Heart left ventricle (tissue), 16 donors: Measurements from ENCODE around the gene OPHN1. TPM values are rescaled to one million over a fixed set of nuclear protein-coding genes. Genes with fewer than 3 reads are reported as not detected.

Experiments used
- ATAC-seq, 4 donors: fragments of 200-7000 bp; cut with Tn5 transposase; one replicate each; pipeline ENCODE4 v1.9.1; 2020 to 2022; ENCODE audit warnings: moderate library complexity in 4 of 4, mild to moderate bottlenecking in 3 of 4, moderate number of reproducible peaks in 1 of 4
- DNase-seq, 5 donors: peaks; one replicate each; pipeline ENCODE4 v3.0.0-alpha.2; 2020
- H3K27ac ChIP-seq, 12 donors: fragments of 200-600 bp; sonication (generic) in 4 of 12; one replicate each; pipeline versions ENCODE4 v1.5.0 to v1.8.0; 2016 to 2022; ENCODE audit warnings: mild to moderate bottlenecking in 2 of 12
- H3K27me3 ChIP-seq, 9 donors: fragments of 200-600 bp; sonication (generic) in 2 of 9; one replicate each; pipeline versions ENCODE4 v1.5.1 to v1.8.0; 2016 to 2022; ENCODE audit warnings: mild to moderate bottlenecking in 3 of 9
- H3K36me3 ChIP-seq, 9 donors: fragments of 200-600 bp; sonication (generic) in 2 of 9; one replicate each; pipeline versions ENCODE4 v1.5.0 to v1.8.0; 2018 to 2022; ENCODE audit warnings: mild to moderate bottlenecking in 2 of 9
- H3K4me1 ChIP-seq, 12 donors: fragments of 200-600 bp; sonication (generic) in 4 of 12; one replicate each; pipeline versions ENCODE4 v1.5.0 to v1.8.0; 2016 to 2022; ENCODE audit warnings: mild to moderate bottlenecking in 3 of 12
- H3K4me3 ChIP-seq, 12 donors: fragments of 200-600 bp; sonication (generic) in 4 of 12; one replicate each; pipeline versions ENCODE4 v1.5.0 to v1.8.0; 2017 to 2022; ENCODE audit warnings: mild to moderate bottlenecking in 9 of 12, moderate library complexity in 4 of 12
- H3K9me3 ChIP-seq, 12 donors: fragments of 200-600 bp; sonication (generic) in 4 of 12; one replicate each; pipeline versions ENCODE4 v1.5.0 to v1.8.0; 2016 to 2022; ENCODE audit warnings: mild to moderate bottlenecking in 1 of 12
- CTCF ChIP-seq, 12 donors: fragments of 200-600 bp; sonication (generic) in 4 of 12; IDR thresholded peaks; one replicate each; pipeline versions ENCODE4 v1.5.0 to v1.8.0; 2018 to 2022; ENCODE audit warnings: antibody characterized with exemption in 12 of 12, mild to moderate bottlenecking in 5 of 12
- POLR2A ChIP-seq, 2 donors: fragments of 450-650 bp; IDR thresholded peaks; one replicate each; pipeline ENCODE4 v1.6.1; 2017; ENCODE audit warnings: antibody characterized with exemption in 2 of 2, mild to moderate bottlenecking in 2 of 2, moderate library complexity in 2 of 2
- WGBS, 4 donors: extraction: QIAGEN DNeasy Blood & Tissue Kit in 2 of 4; methylation state at CpG; one replicate each; pipeline versions ENCODE4 v1.1.5 to v1.1.7; 2013 to 2018; 5-methylcytosine and 5-hydroxymethylcytosine counted together
- intact Hi-C, 10 donors: fragments of 100-400 bp; cut with DNase I; formaldehyde crosslinking; loops; one replicate each; pipeline versions ENCODE4 v1.11.1 to v1.14.2; 2022
- polyA plus RNA-seq, 2 donors: library from polyadenylated mRNA; stranded (reverse); fragments of 200-250 nt; gene quantifications; one replicate each; pipeline ENCODE4 v1.2.3, GENCODE V29; 2013
- total RNA-seq, 9 donors: library from RNA; depleted of rRNA in 2 of 9; stranded (reverse); fragments of >200 nt in 2 of 9; fragmentation: NEBNext Ultra II Directional in 3 of 9; extraction: Animal tissue kit (Norgen Biotek cat#: 25700) in 3 of 9; gene quantifications; one replicate each; pipeline versions ENCODE4 v1.1.0 to v1.2.4, GENCODE V29; 2016 to 2023
- donor health status: ischemic (EF 13 %, LVEDD 7.1; RV severe dilation, severe dysfunction).
- donor health status: healthy with polysubstance abuse.
- donor health status: DM: no; HTN: yes; CAD: no.
- donor health status: DM: no; HTN: no; CAD: no.
- donor health status: ischemic (EF 25% LVEDD 6.9; RV normal size, moderate dysfunction).
- donor health status: ischemic (EF 25% LVEDD 5.7; RV mildly dilated, moderate dysfunction).
- donor health status: healthy.
- donor health status: DM: yes; HTN: yes; CAD: no.
- donor health status: ischemic (EF 35%, LVEDD 5.7; RV mildly dilated, moderate dysfunction).
- donor health status: nonischemic (EF 11% LVEDD 7.7; RV severe dilation, severe dysfunction).
- donor health status: DM: yes; HTN: yes; CAD: no.
- donor health status: PGD.
- donor health status: ischemic (EF 29% LVEDD 5.4; RV normal size, mild dysfunction).
- donor health status: nonischemic (EF 23%, LVEDD 6.1; RV moderate dilation, normal function).

OPHN1 gene
- total and polyA plus RNA-seq, 11 donors: 0.95 to 9.6 (median 5.7) TPM

GRCh38 chrX:68299898-68300297 lies 133.4 kb downstream of the OPHN1 start:
- no peak for TF ChIP-seq POLR2A (IDR thresholded peaks at IDR 0.05)
- TF ChIP-seq CTCF (IDR thresholded peaks at IDR 0.05): no peak
- ATAC-seq: no peak
- Histone ChIP-seq H3K36me3 (no peaks in the 10 kb centered on the region), H3K27me3 (no peaks in the 10 kb centered on the region), H3K4me3 (no peak overlapping the region), H3K4me1 (no peaks in the 10 kb centered on the region), H3K27ac (no peak overlapping the region), H3K9me3 (no peaks in the 10 kb centered on the region)
- no peak for DNase-seq
- intact Hi-C loops: no loop called here
- 56 to 85% (median 67%) methylated on average over 2 of the region's 2 CpGs for WGBS, 4 donors

GRCh38 chrX:68292471-68292870 lies 140.8 kb downstream of the OPHN1 start:
- Histone ChIP-seq H3K27ac (no peak overlapping the region), H3K9me3 (no peaks in the 10 kb centered on the region), H3K27me3 (peaks cover 0 to 5% (median 0%) of the 10 kb centered on the region in 9 donors), H3K36me3 (no peaks in the 10 kb centered on the region), H3K4me1 (no peaks in the 10 kb centered on the region), H3K4me3 (no peak overlapping the region)
- intact Hi-C loops: loop anchor here in 1 of 10 donors (2.0 kb wide), 1 partner anchor 22 kb away; no protein-coding TSS in a partner anchor
- 47 to 56% (median 54%) methylated on average over 3 of the region's 3 CpGs for WGBS, 4 donors
- no peak for TF ChIP-seq POLR2A (IDR thresholded peaks at IDR 0.05)
- TF ChIP-seq CTCF (IDR thresholded peaks at IDR 0.05): no peak
- DNase-seq (no peak), ATAC-seq (no peak)

GRCh38 chrX:68288127-68288526 lies 145.2 kb downstream of the OPHN1 start:
- H3K36me3 ChIP-seq: no peaks in the 10 kb centered on the region
- no peak overlapping the region for H3K4me3 ChIP-seq
- no peaks in the 10 kb centered on the region for H3K9me3 ChIP-seq
- H3K27me3 ChIP-seq: peaks cover 0 to 5% (median 0%) of the 10 kb centered on the region in 9 donors
- H3K27ac ChIP-seq: no peak overlapping the region
- H3K4me1 ChIP-seq: no peaks in the 10 kb centered on the region
- ATAC-seq (no peak), DNase-seq (no peak)
- intact Hi-C loops: no loop called here
- TF ChIP-seq CTCF (IDR thresholded peaks at IDR 0.05) (no peak), POLR2A (IDR thresholded peaks at IDR 0.05) (no peak)

- no peaks in the 10 kb centered on the region for H3K9me3 ChIP-seq
- no peak for DNase-seq
- no peak for ATAC-seq
- peaks cover 0 to 5% (median 0%) of the 10 kb centered on the region in 9 donors for H3K27me3 ChIP-seq
- 63 to 93% (median 80%) methylated on average over 3 of the region's 3 CpGs for WGBS, 4 donors
- no peaks in the 10 kb centered on the region for H3K36me3 ChIP-seq
- intact Hi-C loops: no loop called here
- no peak overlapping the region for H3K4me3 ChIP-seq
- no peaks in the 10 kb centered on the region for H3K4me1 ChIP-seq
- H3K27ac ChIP-seq: no peak overlapping the region
- TF ChIP-seq POLR2A (IDR thresholded peaks at IDR 0.05): no peak
- TF ChIP-seq CTCF (IDR thresholded peaks at IDR 0.05): no peak
These were observed 145.9 kb downstream of the OPHN1 start for GRCh38 chrX:68287419-68287818.
